AG04450 (cell line): ENCODE measurements around the gene SS18. TPM values are rescaled to one million over a fixed set of nuclear protein-coding genes. Genes with fewer than 3 reads are reported as not detected.
"Not testable (repeated sequence)": the region's sequence is repeated elsewhere in the genome, so short reads cannot be mapped to it uniquely, and the experiment has no call there.

Experiments
- CTCF ChIA-PET: fragments of 300-600, 350-600 bp; formaldehyde crosslinking; extraction: SDS; loops from one replicate; lab custom pipeline; 2022; ENCODE audit warnings: antibody characterized with exemption, inconsistent platforms; lab: Charles Lee
- POLR2A ChIA-PET: fragments of 350-600 bp; formaldehyde crosslinking; extraction: SDS; loops from one replicate; lab custom pipeline; 2021; ENCODE audit warnings: antibody characterized with exemption, inconsistent platforms; lab: Yijun Ruan, JAX
- DNase-seq: peaks from one replicate; pipeline ENCODE4 v3.0.0-alpha.2; 2011; ENCODE audit warnings: low read depth, low spot score
- H3K27ac ChIP-seq: one replicate; pipeline ENCODE4 v1.5.1; 2012; ENCODE audit warnings: low read depth, low read length, control low read depth
- H3K27me3 ChIP-seq: one replicate; pipeline ENCODE4 v1.6.0; 2012; ENCODE audit warnings: low read length; ENCODE audit not compliant: control insufficient read depth, insufficient read depth
- H3K4me3 ChIP-seq: 2 replicates; pipeline ENCODE4 v1.5.1; 2011; ENCODE audit warnings: mild to moderate bottlenecking, low read depth, low read length, control low read depth
- H3K9me3 ChIP-seq: 2 replicates; pipeline ENCODE4 v1.5.1; 2012; ENCODE audit warnings: low read length; ENCODE audit not compliant: control insufficient read depth, insufficient read depth
- polyA plus RNA-seq: library from polyadenylated mRNA; depleted of rRNA; stranded (reverse); fragments of >200 nt; gene quantifications from 2 replicates; pipeline ENCODE4 v1.2.3, GENCODE V29; 2011
- TF ChIP-seq, protein P1 (sequence below): IDR thresholded peaks from 2 replicates; pipeline ENCODE4 v1.5.1; 2011; ENCODE audit warnings: low read depth, low read length, control low read depth, inconsistent platforms

SS18 gene
- polyA plus RNA-seq, 1 experiment: 126 TPM

- Histone ChIP-seq H3K9me3 (no peaks in the 10 kb centered on the region), H3K27ac (no peak overlapping the region), H3K27me3 (no peaks in the 10 kb centered on the region), H3K4me3 (no peak overlapping the region)
- TF ChIP-seq, protein P1, sequence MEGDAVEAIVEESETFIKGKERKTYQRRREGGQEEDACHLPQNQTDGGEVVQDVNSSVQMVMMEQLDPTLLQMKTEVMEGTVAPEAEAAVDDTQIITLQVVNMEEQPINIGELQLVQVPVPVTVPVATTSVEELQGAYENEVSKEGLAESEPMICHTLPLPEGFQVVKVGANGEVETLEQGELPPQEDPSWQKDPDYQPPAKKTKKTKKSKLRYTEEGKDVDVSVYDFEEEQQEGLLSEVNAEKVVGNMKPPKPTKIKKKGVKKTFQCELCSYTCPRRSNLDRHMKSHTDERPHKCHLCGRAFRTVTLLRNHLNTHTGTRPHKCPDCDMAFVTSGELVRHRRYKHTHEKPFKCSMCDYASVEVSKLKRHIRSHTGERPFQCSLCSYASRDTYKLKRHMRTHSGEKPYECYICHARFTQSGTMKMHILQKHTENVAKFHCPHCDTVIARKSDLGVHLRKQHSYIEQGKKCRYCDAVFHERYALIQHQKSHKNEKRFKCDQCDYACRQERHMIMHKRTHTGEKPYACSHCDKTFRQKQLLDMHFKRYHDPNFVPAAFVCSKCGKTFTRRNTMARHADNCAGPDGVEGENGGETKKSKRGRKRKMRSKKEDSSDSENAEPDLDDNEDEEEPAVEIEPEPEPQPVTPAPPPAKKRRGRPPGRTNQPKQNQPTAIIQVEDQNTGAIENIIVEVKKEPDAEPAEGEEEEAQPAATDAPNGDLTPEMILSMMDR: no peak
- CTCF ChIA-PET: no interaction called here
- POLR2A ChIA-PET: no interaction called here
- no peak for DNase-seq
Measured at GRCh38 chr18:26127786-26128185, 37.4 kb upstream of the SS18 start.

DNA sequence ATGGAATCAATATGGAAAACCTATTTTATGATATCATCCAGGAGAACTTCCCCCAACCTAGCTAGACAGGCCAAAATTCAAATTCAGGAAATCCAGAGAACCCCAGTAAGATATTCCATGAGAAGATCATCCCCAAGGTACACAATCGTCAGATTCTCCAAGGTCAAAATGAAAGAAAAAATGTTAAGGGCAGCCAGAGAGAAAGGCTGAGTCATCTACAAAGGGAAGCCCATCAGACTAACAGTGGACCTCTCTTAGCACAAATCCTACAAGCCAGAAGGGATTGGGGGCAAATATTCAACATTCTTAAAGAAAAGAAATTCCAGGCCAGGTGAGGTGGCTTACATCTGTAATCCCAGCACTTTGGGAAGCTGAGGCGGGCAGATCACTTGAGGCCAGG, 31.6 kb upstream of the SS18 start:
- H3K9me3 ChIP-seq, H3K27ac ChIP-seq, CTCF ChIA-PET, DNase-seq, POLR2A ChIA-PET, H3K4me3 ChIP-seq, H3K27me3 ChIP-seq: not testable (repeated sequence)

GRCh38 chr18:26121476-26121875, 31.1 kb upstream of the SS18 start:
- CTCF ChIA-PET: no interaction called here
- Histone ChIP-seq H3K4me3 (no peak overlapping the region), H3K27me3 (no peaks in the 10 kb centered on the region), H3K9me3 (no peaks in the 10 kb centered on the region), H3K27ac (no peak overlapping the region)
- no peak for DNase-seq
- TF ChIP-seq, protein P1: no peak
- POLR2A ChIA-PET: no interaction called here

DNA sequence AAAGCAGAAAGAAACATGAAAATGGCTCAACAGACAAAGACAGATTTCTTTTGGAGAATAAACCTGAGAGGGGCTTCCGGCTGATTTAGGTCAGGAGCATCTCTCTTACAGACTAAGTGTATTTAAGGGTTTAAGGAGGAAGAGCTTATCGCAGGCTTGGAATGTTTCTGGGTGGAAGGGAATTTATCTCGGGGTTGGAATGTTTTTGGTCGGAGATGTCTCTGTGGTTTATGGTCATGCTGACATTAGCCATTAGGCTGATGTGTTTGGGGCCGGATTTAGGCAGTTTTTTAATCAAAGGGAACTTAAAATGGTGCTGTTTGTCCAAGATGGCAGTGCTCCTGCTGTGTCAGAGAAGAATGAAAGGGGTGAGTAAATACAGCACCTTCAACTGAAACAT, 28.8 kb upstream of the SS18 start:
- CTCF ChIA-PET: no interaction called here
- DNase-seq: no peak
- no peaks in the 10 kb centered on the region for H3K27me3 ChIP-seq
- H3K9me3 ChIP-seq: no peaks in the 10 kb centered on the region
- H3K4me3 ChIP-seq: no peak overlapping the region
- POLR2A ChIA-PET: no interaction called here
- TF ChIP-seq, protein P1: no peak
- no peak overlapping the region for H3K27ac ChIP-seq

GRCh38 chr18:26104035-26104434, 13.6 kb upstream of the SS18 start:
- no peak for DNase-seq
- TF ChIP-seq, protein P1: no peak
- no peaks in the 10 kb centered on the region for H3K9me3 ChIP-seq
- ChIA-PET POLR2A (no interaction called here), CTCF (no interaction called here)
- H3K27me3 ChIP-seq: no peaks in the 10 kb centered on the region
- H3K4me3 ChIP-seq: no peak overlapping the region
- no peak overlapping the region for H3K27ac ChIP-seq

DNA sequence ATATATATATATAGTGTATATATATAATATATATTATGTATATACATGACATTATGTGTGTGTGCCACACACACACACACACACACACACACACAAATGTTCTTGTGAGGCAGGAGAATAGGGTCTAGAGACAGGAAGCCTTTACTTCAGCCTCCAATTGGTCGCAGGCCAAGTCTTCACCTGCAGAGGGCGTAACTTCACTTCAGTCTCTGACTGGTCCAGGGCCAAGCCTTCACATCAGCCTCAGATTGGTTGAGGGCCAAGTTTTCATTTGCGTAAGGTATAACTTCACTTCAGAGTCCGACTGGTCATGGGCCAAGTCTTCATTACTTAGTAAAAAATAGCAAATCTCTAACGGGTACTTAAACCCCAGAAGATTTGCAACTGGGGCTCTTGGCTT, 13.2 kb upstream of the SS18 start:
- ChIA-PET CTCF (no interaction called here), POLR2A (no interaction called here)
- H3K27me3 ChIP-seq: no peaks in the 10 kb centered on the region
- no peak overlapping the region for H3K4me3 ChIP-seq
- no peak overlapping the region for H3K27ac ChIP-seq
- TF ChIP-seq, protein P1: no peak
- no peak for DNase-seq
- no peaks in the 10 kb centered on the region for H3K9me3 ChIP-seq
